ENCODE data around the gene MAP3K14. TPM values are rescaled to one million over a fixed set of nuclear protein-coding genes. Genes with fewer than 3 reads are reported as not detected.

MAP3K14 gene
- total RNA-seq, 4 donors from 2014 or later, result 4.1 to 21.7 (median 6.2) TPM

DNA sequence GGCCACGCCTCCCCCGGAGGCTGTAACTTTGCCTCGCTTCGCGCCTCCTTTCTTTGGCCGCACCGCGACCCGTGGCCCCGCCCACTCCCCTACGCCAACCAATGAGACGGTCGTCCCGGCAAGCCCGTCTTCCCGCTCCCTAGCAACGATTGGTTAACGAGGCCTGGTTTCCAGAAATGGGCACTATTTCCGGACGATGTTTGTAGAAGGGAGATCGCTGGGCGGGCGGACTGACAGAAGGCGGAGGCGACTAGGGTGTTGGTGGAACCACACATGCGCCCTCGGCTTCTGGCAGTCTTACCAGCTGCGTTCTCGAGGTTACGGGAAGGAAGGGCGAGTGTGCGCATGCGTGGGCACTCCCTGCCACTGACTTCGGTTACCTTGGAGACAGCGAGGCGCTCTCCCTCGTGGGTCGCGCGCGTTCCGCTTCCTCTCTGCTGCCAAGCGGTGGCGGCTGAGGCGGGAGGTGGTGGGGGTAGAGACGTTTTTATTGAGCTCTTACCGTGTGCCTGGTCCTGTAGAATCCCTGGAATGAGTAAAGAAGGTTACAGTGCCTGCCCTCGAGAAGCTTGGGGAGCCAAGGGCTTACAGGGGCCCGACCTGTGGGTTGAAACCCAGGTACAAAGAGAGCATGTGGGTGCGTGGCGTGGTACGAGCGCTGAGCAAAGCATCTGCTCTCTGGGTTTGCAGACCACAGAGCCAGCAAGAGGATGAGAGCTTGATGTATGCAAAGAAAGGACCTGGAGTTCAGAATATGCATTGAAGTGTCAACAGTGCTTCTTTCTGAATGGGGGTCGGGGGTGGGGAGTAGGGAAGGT lies 500 bp upstream of the MAP3K14 start:
- peaks cover 29 to 55% of the 10 kb centered on the region in 2 donors for H3K4me1 ChIP-seq
- H3K27ac ChIP-seq, result peak overlapping the region; percentile 82 to 86 (median 83)
- H3K27me3 ChIP-seq, result no peaks in the 10 kb centered on the region
- H3K36me3 ChIP-seq, result no peaks in the 10 kb centered on the region
- H3K9me3 ChIP-seq, result no peaks in the 10 kb centered on the region
- peak overlapping the region in 2 of 3 donors; percentile 48 to 70 for H3K4me3 ChIP-seq (replicated peaks in 1 of 3)
- WGBS, 2 donors, result 3% methylated on average over 18 to 22 of the region's 54 CpGs
- intact Hi-C loops (cut with DNase I), result loop anchor here (5.0 kb wide), 1 partner anchor 35 kb away; no protein-coding TSS in a partner anchor
- DNase-seq, result peak; percentile 100
- TF ChIP-seq, protein P1, sequence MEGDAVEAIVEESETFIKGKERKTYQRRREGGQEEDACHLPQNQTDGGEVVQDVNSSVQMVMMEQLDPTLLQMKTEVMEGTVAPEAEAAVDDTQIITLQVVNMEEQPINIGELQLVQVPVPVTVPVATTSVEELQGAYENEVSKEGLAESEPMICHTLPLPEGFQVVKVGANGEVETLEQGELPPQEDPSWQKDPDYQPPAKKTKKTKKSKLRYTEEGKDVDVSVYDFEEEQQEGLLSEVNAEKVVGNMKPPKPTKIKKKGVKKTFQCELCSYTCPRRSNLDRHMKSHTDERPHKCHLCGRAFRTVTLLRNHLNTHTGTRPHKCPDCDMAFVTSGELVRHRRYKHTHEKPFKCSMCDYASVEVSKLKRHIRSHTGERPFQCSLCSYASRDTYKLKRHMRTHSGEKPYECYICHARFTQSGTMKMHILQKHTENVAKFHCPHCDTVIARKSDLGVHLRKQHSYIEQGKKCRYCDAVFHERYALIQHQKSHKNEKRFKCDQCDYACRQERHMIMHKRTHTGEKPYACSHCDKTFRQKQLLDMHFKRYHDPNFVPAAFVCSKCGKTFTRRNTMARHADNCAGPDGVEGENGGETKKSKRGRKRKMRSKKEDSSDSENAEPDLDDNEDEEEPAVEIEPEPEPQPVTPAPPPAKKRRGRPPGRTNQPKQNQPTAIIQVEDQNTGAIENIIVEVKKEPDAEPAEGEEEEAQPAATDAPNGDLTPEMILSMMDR (IDR thresholded peaks at IDR 0.05), result peak in 1 of 6 experiments; percentile 20
- TF ChIP-seq POLR2A (IDR thresholded peaks at IDR 0.05), result peak in 1 of 2 donors; percentile 39

GRCh38 chr17:45315648-45316433 lies 979 bp downstream of the MAP3K14 start:
- H3K27ac ChIP-seq, result peak overlapping the region; percentile 60 to 88 (median 83)
- H3K4me1 ChIP-seq, result peaks cover 44 to 62% of the 10 kb centered on the region in 2 donors

DNA sequence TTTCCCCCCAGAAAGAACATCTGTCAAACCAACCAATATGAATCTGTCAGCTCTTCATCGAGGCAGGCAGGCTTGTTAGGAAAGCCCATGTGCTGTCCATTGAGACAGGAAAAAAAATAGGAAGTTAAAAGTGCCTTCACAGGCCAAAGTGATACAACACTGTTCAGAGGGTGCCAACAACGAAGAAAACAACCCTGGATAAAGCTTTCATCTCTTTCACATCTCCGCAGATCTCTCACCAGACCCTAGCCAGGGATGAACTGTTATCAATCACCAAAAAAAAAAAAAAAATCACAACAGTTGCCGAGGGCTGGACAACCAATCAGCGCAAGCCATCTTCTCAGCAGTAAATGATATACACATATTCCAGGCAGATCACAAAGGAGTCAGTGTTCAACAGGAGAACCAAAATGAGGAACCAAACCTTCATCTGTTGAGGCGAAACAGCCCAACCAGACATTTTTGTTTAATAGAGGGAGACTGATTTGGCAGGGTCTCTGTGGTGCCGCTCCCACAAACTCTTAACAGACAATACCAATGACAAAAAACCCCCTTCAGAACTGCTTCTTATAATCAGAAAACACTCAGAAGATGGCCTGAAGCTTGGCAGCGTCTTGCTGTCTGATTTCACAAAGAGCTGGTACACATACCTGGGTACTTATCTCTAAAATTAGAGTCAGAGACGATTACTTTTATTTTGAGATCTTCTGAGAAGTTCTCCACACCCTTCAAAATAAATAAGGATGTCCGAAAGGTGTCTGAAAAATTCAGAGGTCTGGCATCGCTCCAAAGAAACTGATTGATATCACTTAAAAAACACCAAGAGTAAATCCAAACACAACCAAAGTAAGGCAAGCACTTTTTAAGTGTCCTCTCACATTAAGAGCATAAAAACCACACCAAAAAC lies 1.8 kb downstream of the MAP3K14 start:
- Histone ChIP-seq H3K4me1 (peaks cover 50 to 65% of the 10 kb centered on the region in 2 donors), H3K4me3 (replicated peaks in 1 of 3) (no peak overlapping the region), H3K9me3 (no peaks in the 10 kb centered on the region), H3K36me3 (no peaks in the 10 kb centered on the region), H3K27ac (peak overlapping the region in 1 of 3 donors; percentile 31), H3K27me3 (no peaks in the 10 kb centered on the region)
- TF ChIP-seq, protein P1 (IDR thresholded peaks at IDR 0.05), result no peak
- no peak for TF ChIP-seq POLR2A (IDR thresholded peaks at IDR 0.05)
- intact Hi-C loops (cut with DNase I), result loop anchor here (5.0 kb wide), 1 partner anchor 33 kb away; no protein-coding TSS in a partner anchor
- WGBS, 2 donors, result 67 to 68% methylated on average over 11 of the region's 11 CpGs
- DNase-seq, result no peak

More at GRCh38 chr17:45315648-45316433, 979 bp downstream of the MAP3K14 start:
- no peaks in the 10 kb centered on the region for H3K9me3 ChIP-seq
- no peaks in the 10 kb centered on the region for H3K36me3 ChIP-seq
- H3K27me3 ChIP-seq, result no peaks in the 10 kb centered on the region
- no peak for TF ChIP-seq POLR2A (IDR thresholded peaks at IDR 0.05)
- TF ChIP-seq, protein P1 (IDR thresholded peaks at IDR 0.05), result no peak
- WGBS, 2 donors, result 25 to 28% methylated on average over 12 to 13 of the region's 13 CpGs
- DNase-seq, result no peak
- intact Hi-C loops (cut with DNase I), result loop anchor here (5.0 kb wide), 1 partner anchor 34 kb away; no protein-coding TSS in a partner anchor
- peak overlapping the region; percentile 34 to 70 (median 56) for H3K4me3 ChIP-seq (replicated peaks in 1 of 3)

DNA sequence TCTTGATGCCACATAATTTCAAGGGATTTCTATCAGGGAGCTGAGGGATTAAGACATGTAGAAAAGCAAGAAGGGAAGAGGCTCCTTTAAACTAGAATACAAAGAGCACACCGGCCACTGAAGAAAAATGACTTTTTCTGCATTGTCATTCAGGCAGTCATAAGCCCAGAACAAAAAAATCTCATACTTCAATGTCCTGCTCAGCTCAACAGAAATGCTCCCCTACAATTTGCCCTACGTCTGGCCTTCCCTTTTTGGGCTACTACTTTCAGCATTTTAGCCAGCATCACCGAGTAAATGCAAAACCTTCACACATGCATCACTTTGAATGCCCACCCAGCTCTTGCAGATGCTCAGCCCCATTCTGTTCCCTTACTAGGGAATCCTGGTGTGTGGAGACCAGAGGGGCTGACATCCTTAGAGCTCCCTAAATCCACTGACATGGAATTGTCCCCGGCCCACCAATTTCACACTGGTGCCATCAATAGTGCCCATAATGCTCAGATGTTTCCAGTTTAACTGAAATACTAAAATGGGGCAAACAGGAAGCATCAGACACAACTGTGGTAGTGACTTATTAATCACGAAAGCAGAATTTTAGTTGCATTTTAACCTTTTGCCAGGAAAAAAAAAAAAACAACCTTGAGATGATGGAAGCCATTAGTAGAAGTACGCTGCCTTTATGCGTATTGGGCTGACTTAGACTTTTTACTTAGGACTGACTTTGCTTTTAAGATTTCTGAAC lies 2.7 kb downstream of the MAP3K14 start:
- no peak for TF ChIP-seq POLR2A (IDR thresholded peaks at IDR 0.05)
- TF ChIP-seq, protein P1 (IDR thresholded peaks at IDR 0.05), result no peak
- no peaks in the 10 kb centered on the region for H3K27me3 ChIP-seq
- WGBS, 2 donors, result 82 to 87% methylated on average over 7 of the region's 7 CpGs
- H3K36me3 ChIP-seq, result no peaks in the 10 kb centered on the region
- no peak for DNase-seq
- no peak overlapping the region for H3K27ac ChIP-seq
- H3K4me3 ChIP-seq (replicated peaks in 1 of 3), result no peak overlapping the region
- intact Hi-C loops (cut with DNase I), result no loop called here
- no peaks in the 10 kb centered on the region for H3K9me3 ChIP-seq
- peaks cover 56 to 73% of the 10 kb centered on the region in 2 donors for H3K4me1 ChIP-seq

Data from thyroid gland (tissue), 4 donors.